GM18907 (cell line): Measurements from ENCODE around the gene OSBPL9.
"Not testable (repeated sequence)": the region's sequence is repeated elsewhere in the genome, so short reads cannot be mapped to it uniquely, and the experiment has no call there.

Source experiments
- ATAC-seq: cut with Tn5 transposase; IDR thresholded peaks from one replicate; pipeline ENCODE4 v1.9.1; 2021; ENCODE audit warnings: mild to moderate bottlenecking, moderate library complexity; ENCODE audit not compliant: unreplicated experiment

The OSBPL9 gene

GRCh38 chr1:51607681-51608095 is 9.2 kb upstream of the OSBPL9 start:
- ATAC-seq = no peak

- ATAC-seq = not testable (repeated sequence)
Measured at GRCh38 chr1:51610104-51610503, 6.8 kb upstream of the OSBPL9 start.

GRCh38 chr1:51610637-51611036 is 6.3 kb upstream of the OSBPL9 start:
- no peak for ATAC-seq

GRCh38 chr1:51612447-51612961 is 4.4 kb upstream of the OSBPL9 start:
- no peak for ATAC-seq

- no peak for ATAC-seq
Measured at GRCh38 chr1:51615780-51616291, 1.1 kb upstream of the OSBPL9 start.

- ATAC-seq = no peak
Measured at GRCh38 chr1:51616490-51616889, 402 bp upstream of the OSBPL9 start.

- no peak for ATAC-seq
Measured at GRCh38 chr1:51618715-51619114, 1.8 kb downstream of the OSBPL9 start.

- no peak for ATAC-seq
Measured at GRCh38 chr1:51620470-51620869, 3.6 kb downstream of the OSBPL9 start.

GRCh38 chr1:51621161-51621560 is 4.3 kb downstream of the OSBPL9 start:
- no peak for ATAC-seq

- ATAC-seq = no peak
Measured at GRCh38 chr1:51621841-51622454, 5.1 kb downstream of the OSBPL9 start.

- ATAC-seq = no peak
Measured at GRCh38 chr1:51622455-51622913, 5.6 kb downstream of the OSBPL9 start.

- no peak for ATAC-seq
Measured at GRCh38 chr1:51623025-51623424, 6.1 kb downstream of the OSBPL9 start.

- ATAC-seq = no peak
Measured at GRCh38 chr1:51623450-51623849, 6.6 kb downstream of the OSBPL9 start.

- no peak for ATAC-seq
Measured at GRCh38 chr1:51624855-51625254, 8.0 kb downstream of the OSBPL9 start.

- no peak for ATAC-seq
Measured at GRCh38 chr1:51627672-51628071, 10.8 kb downstream of the OSBPL9 start.

GRCh38 chr1:51628715-51629590 is 12.1 kb downstream of the OSBPL9 start:
- no peak for ATAC-seq

- ATAC-seq = no peak
Measured at GRCh38 chr1:51629918-51630317, 13.0 kb downstream of the OSBPL9 start.

GRCh38 chr1:51630393-51630792 is 13.5 kb downstream of the OSBPL9 start:
- no peak for ATAC-seq

- ATAC-seq = no peak
Measured at GRCh38 chr1:51630922-51631321, 14.0 kb downstream of the OSBPL9 start.

- no peak for ATAC-seq
Measured at GRCh38 chr1:51631747-51632146, 14.9 kb downstream of the OSBPL9 start.

GRCh38 chr1:51634618-51635017 is 17.7 kb downstream of the OSBPL9 start:
- no peak for ATAC-seq

- ATAC-seq = no peak
Measured at GRCh38 chr1:51635615-51636014, 18.7 kb downstream of the OSBPL9 start.
